C4-2B (cell line): ENCODE measurements around the gene PLA2G4D.

Experiments
- CTCF ChIP-seq: fragments of 450-650 bp; conservative IDR thresholded peaks from 2 replicates; pipeline ENCODE4 v1.5.1; 2017; ENCODE audit warnings: mild to moderate bottlenecking
- ZFX ChIP-seq: fragments of 450-650 bp; IDR thresholded peaks from 2 replicates; pipeline ENCODE4 v1.6.1; 2017

GRCh38 chr15:42092398-42093318, 1.7 kb downstream of the PLA2G4D start:
- no peak for TF ChIP-seq CTCF
- no peak for TF ChIP-seq ZFX
